ENCODE data around the gene CLMP. TPM values are rescaled to one million over a fixed set of nuclear protein-coding genes. Genes with fewer than 3 reads are reported as not detected.

Gene CLMP
- polyA plus RNA-seq, 2 of the 4 experiments (the other 2 are of a cell fraction), result 15.7 to 17.1 TPM

GRCh38 chr11:123056835-123057491 lies 138.1 kb downstream of the CLMP start:
- WGBS (ENCODE audit: missing lambda C conversion rate), result 72% methylated on average over 3 of the region's 3 CpGs
- no peak overlapping the region for H3K4me3 ChIP-seq

DNA sequence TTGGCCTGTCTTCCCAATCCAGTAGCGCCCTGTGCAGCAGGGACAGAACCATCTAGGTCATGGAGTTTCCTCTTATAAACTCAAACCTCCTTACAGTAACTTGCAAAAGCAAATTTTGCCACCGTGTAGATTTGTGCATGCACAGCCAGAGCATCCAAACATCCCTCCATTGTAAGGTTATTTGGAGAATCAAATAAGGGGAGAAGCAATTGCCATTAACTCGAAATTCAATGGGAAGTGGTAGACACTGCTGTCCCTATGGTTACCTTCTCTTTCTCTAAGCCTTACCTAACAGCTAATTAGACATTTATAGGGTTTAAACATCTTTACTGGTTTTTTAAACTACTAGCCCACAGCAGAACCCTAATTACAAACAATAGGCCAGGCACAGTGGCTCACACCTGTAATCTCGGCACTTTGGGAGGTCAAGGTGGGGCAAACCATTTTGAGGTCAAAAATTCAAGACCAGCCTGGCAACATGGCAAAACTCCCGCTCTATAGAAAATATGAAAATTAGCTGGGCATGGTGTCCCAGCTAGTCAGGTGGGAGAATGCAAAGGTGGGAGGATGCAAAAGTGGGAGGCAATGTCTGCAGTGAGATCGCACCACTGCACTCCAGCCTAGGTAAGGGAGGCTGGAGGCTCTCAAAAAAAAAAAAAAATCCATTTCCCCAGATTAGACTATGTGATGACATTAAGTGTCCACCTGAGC lies 139.7 kb downstream of the CLMP start:
- no peak for ATAC-seq

More at GRCh38 chr11:123056835-123057491, 138.1 kb downstream of the CLMP start:
- TF ChIP-seq CEBPB (IDR thresholded peaks at IDR 0.05) (no peak), USF2 (IDR thresholded peaks at IDR 0.05) (no peak), JUN (IDR thresholded peaks at IDR 0.05) (no peak), HEYL (CRISPR knock-in tag; IDR thresholded peaks at IDR 0.05) (no peak), RFX5 (IDR thresholded peaks at IDR 0.05) (no peak), HOXA7 (CRISPR knock-in tag; IDR thresholded peaks at IDR 0.05) (no peak; the same call in 1 of the 2 replicates), POLR2A (IDR thresholded peaks at IDR 0.05; ENCODE audit: low read length) (no peak), CHD2 (IDR thresholded peaks at IDR 0.05; ENCODE audit: low read length, partially characterized antibody) (no peak), E2F6 (IDR thresholded peaks at IDR 0.05; ENCODE audit: borderline replicate concordance, low read depth) (no peak), HDAC2 (IDR thresholded peaks at IDR 0.05) (no peak), PHF8 (IDR thresholded peaks at IDR 0.05; ENCODE audit: borderline replicate concordance, low read depth) (no peak), RARB (CRISPR knock-in tag; IDR thresholded peaks at IDR 0.05) (no peak), ZNF302 (CRISPR knock-in tag; IDR thresholded peaks at IDR 0.05) (no peak), POLR2AphosphoS2 (conservative IDR thresholded peaks at IDR 0.05; ENCODE audit: low read length) (no peak), TP53 (CRISPR knock-in tag; IDR thresholded peaks at IDR 0.05) (no peak), RCOR1 (IDR thresholded peaks at IDR 0.05; ENCODE audit: low read depth, low read length) (no peak), JUNB (IDR thresholded peaks at IDR 0.05) (no peak), MAZ (IDR thresholded peaks at IDR 0.05; ENCODE audit: borderline replicate concordance, low read depth, low read length) (no peak)
- TF ChIP-seq, protein P1, sequence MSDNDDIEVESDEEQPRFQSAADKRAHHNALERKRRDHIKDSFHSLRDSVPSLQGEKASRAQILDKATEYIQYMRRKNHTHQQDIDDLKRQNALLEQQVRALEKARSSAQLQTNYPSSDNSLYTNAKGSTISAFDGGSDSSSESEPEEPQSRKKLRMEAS (IDR thresholded peaks at IDR 0.05), result no peak
- DNase-seq (ENCODE audit: low read depth in 1 of 2, low spot score in 1 of 2) (no peak), FAIRE-seq (no peak), ATAC-seq (no peak)
- peak overlapping the region in 1 of 2 experiments; percentile 25; a peak in 1 of 6 replicates for H3K27ac ChIP-seq
- H3K4me1 ChIP-seq, result peaks cover 44% of the 10 kb centered on the region
- ChIA-PET POLR2A (no interaction called here), CTCF (interaction anchor here (2.0 kb wide), 1 partner anchor 10 kb away, joined by 8 read pairs; no protein-coding TSS in a partner anchor)
- H3K9me3 ChIP-seq, result no peaks in the 10 kb centered on the region
- peak overlapping the region; percentile 91 for H3K4me2 ChIP-seq

More for the DNA sequence above, 139.7 kb downstream of the CLMP start:
- Histone ChIP-seq H3K4me2 (peak overlapping the region; percentile 91; the same call in 2 of the 3 replicates), H3K4me3 (no peak overlapping the region), H3K27ac (no peak overlapping the region), H3K9me3 (no peaks in the 10 kb centered on the region), H3K4me1 (peaks cover 44% of the 10 kb centered on the region)
- FAIRE-seq, result no peak
- CTCF ChIA-PET, result interaction anchor here (0.6 to 3.0 kb wide), 9 partner anchors 11 to 202 kb away, joined by 3 to 27 read pairs (median 4); no protein-coding TSS in a partner anchor
- TF ChIP-seq TFCP2L1 (CRISPR knock-in tag; IDR thresholded peaks at IDR 0.05) (0 out of 2 replicates have a peak, but pooled peaks have one; percentile 33), CBX8 (IDR thresholded peaks at IDR 0.05) (no peak), ELK1 (IDR thresholded peaks at IDR 0.05; ENCODE audit: low read depth, low read length) (no peak)
- POLR2A ChIA-PET, result interaction anchor here (0.6 kb wide), 1 partner anchor 34 kb away, joined by 8 read pairs; no protein-coding TSS in a partner anchor
- no peak for DNase-seq (ENCODE audit: low read depth in 1 of 2, low spot score in 1 of 2)
- WGBS (ENCODE audit: missing lambda C conversion rate), result 50% methylated on average over 6 of the region's 6 CpGs
